ENCODE data around the gene HAGHL. TPM values are rescaled to one million over a fixed set of nuclear protein-coding genes. Genes with fewer than 3 reads are reported as not detected.

The HAGHL gene
- total and polyA plus RNA-seq, 4 donors: 0.25 to 1.1 (median 0.49) TPM

GRCh38 chr16:678209-678857 lies 48.6 kb upstream of the HAGHL start:
- Histone ChIP-seq H3K9me3 (ENCODE audit: control insufficient read depth in 4 of 4, low read length in 3 of 4) (no peaks in the 10 kb centered on the region), H3K36me3 (ENCODE audit: control insufficient read depth in 4 of 4, insufficient read depth in 3 of 4, low read depth in 1 of 4, low read length in 3 of 4) (peaks cover 8 to 19% (median 14%) of the 10 kb centered on the region in 4 donors), H3K27ac (ENCODE audit: low read depth in 1 of 2, low read length in 2 of 2) (no peak overlapping the region), H3K27me3 (ENCODE audit: control insufficient read depth in 4 of 4, insufficient read depth in 4 of 4, low read length in 3 of 4) (no peaks in the 10 kb centered on the region), H3K9ac (ENCODE audit: low read depth in 1 of 2, low read length in 2 of 2) (no peak overlapping the region), H3K4me3 (ENCODE audit: low read depth in 1 of 3, low read length in 3 of 3) (no peak overlapping the region), H3K4me1 (ENCODE audit: control insufficient read depth in 4 of 4, insufficient read depth in 4 of 4, low read length in 3 of 4) (peaks cover 24 to 55% (median 40%) of the 10 kb centered on the region in 4 donors)
- no peak for DNase-seq (ENCODE audit: low spot score)
- TF ChIP-seq MAX (IDR thresholded peaks at IDR 0.05) (no peak), NR2F2 (IDR thresholded peaks at IDR 0.05) (no peak), ATF3 (IDR thresholded peaks at IDR 0.05) (no peak), CTCF (IDR thresholded peaks at IDR 0.05; ENCODE audit: low read depth, low read length, missing input control) (no peak), TAF1 (conservative IDR thresholded peaks at IDR 0.05) (no peak), REST (IDR thresholded peaks at IDR 0.05) (no peak), RAD21 (IDR thresholded peaks at IDR 0.05) (no peak), ZBTB33 (IDR thresholded peaks at IDR 0.05) (no peak)
- WGBS: 80% methylated on average over 21 of the region's 21 CpGs

GRCh38 chr16:678858-679813 lies 47.8 kb upstream of the HAGHL start:
- DNase-seq (ENCODE audit: low spot score): peak; percentile 71
- Histone ChIP-seq H3K36me3 (ENCODE audit: control insufficient read depth in 4 of 4, insufficient read depth in 3 of 4, low read depth in 1 of 4, low read length in 3 of 4) (peaks cover 8 to 14% (median 12%) of the 10 kb centered on the region in 4 donors), H3K4me3 (ENCODE audit: low read depth in 1 of 3, low read length in 3 of 3) (peak overlapping the region in 2 of 3 donors; percentile 36 to 52), H3K27me3 (ENCODE audit: control insufficient read depth in 4 of 4, insufficient read depth in 4 of 4, low read length in 3 of 4) (no peaks in the 10 kb centered on the region), H3K9me3 (ENCODE audit: control insufficient read depth in 4 of 4, low read length in 3 of 4) (no peaks in the 10 kb centered on the region), H3K9ac (ENCODE audit: low read depth in 1 of 2, low read length in 2 of 2) (peak overlapping the region in 1 of 2 donors; percentile 26), H3K4me1 (ENCODE audit: control insufficient read depth in 4 of 4, insufficient read depth in 4 of 4, low read length in 3 of 4) (peaks cover 24 to 61% (median 44%) of the 10 kb centered on the region in 4 donors), H3K27ac (ENCODE audit: low read depth in 1 of 2, low read length in 2 of 2) (peak overlapping the region; percentile 68 to 72)
- WGBS: 32% methylated on average over 52 of the region's 52 CpGs
- TF ChIP-seq YY1 (IDR thresholded peaks at IDR 0.05): no peak
- no peak for TF ChIP-seq MAX (IDR thresholded peaks at IDR 0.05)
- no peak for TF ChIP-seq RXRA (IDR thresholded peaks at IDR 0.05)
- TF ChIP-seq REST (IDR thresholded peaks at IDR 0.05): no peak
- no peak for TF ChIP-seq JUND (IDR thresholded peaks at IDR 0.05)
- no peak for TF ChIP-seq TAF1 (conservative IDR thresholded peaks at IDR 0.05)
- no peak for TF ChIP-seq HNF4A (conservative IDR thresholded peaks at IDR 0.05)
- no peak for TF ChIP-seq ATF3 (IDR thresholded peaks at IDR 0.05)
- TF ChIP-seq EGR1 (IDR thresholded peaks at IDR 0.05; ENCODE audit: low read depth in 2 of 2): no peak
- TF ChIP-seq FOXA1 (IDR thresholded peaks at IDR 0.05): no peak
- TF ChIP-seq NR2F2 (IDR thresholded peaks at IDR 0.05): no peak
- TF ChIP-seq RAD21 (IDR thresholded peaks at IDR 0.05): no peak
- TF ChIP-seq FOXA2 (IDR thresholded peaks at IDR 0.05): no peak

Measured in liver (tissue), 9 donors.